GM19035 (cell line): ENCODE data around the gene SCML1.
"Not testable (repeated sequence)": the region's sequence is repeated elsewhere in the genome, so short reads cannot be mapped to it uniquely, and the experiment has no call there.

Source experiments
- ATAC-seq: cut with Tn5 transposase; IDR thresholded peaks from one replicate; pipeline ENCODE4 v1.9.1; 2021; ENCODE audit not compliant: unreplicated experiment

SCML1 gene

DNA sequence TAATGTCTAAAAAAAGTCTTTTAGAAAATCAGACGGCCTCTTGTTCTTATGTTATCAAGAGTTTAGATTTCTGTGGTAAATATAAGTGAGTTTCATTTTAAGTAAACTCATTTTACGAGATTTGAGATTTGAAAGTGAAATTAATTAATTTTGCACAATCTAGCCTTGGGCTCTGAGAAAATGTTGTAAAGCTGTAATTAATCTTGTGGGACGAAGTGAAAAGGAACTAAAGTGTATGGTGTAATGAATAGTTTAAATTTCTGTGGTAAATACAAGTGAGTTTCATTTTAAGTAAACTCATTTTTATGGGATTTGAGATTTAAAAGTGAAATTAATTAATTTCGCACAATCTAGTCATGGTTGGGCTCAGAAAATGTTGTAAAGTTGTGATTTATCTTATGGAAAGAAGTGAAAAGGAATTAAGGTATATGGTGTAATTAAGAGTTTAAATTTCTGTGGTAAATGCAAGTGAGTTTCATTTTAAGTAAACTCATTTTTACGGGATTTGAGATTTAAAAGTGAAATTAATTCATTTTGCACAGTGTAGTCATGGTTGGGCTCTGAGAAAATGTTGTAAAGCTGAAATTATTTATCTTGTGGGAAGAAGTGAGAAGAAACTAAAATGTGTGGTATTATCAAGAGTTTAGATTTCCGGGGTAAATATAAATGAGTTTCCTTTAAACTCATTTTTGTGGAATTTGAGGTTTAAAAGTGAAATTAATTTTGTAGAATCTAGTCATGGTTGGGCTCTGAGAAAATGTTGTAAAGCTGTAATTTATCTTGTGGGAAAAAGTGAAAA, 1.6 kb downstream of the SCML1 start:
- ATAC-seq, result no peak

GRCh38 chrX:17740137-17741122, 3.1 kb downstream of the SCML1 start:
- ATAC-seq, result no peak

DNA sequence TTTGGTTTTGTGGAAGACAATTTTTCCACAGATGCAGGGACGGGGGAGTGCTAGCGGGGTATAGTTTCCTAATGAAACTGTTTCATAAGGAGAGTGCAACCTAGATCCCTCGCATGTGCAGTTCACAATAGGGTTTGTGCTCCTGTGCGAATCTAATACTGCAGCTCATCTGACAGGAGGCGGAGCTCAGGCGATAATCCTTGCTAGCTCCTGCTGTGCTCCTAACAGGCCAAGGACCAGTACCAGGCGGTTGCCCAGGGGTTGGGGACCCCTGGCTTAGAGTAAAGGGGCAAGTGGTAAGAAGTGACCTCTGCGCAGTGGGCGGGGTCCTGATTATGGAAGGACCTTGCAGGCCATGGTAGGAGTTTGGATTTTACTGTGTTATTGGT, 3.8 kb downstream of the SCML1 start:
- no peak for ATAC-seq

DNA sequence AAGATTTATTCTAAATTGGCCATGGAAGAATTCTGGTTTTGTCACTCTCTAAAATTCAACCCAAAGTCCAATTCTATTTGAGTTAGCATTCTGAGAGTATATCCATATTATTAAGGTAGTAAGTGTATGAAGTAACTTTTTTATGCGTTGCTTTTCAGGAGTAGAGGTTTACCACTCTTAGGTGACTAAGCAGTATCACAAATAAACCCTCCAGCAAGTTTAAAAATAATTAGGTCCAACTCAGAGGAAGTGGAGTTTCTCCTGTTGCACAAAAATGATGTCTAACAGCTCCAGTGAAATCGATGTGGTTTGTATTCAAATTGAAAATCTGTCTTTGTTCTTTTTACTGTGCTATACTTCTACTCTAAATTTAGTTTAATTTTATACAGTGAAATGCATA, 6.6 kb downstream of the SCML1 start:
- ATAC-seq, result no peak

GRCh38 chrX:17744896-17745523, 7.7 kb downstream of the SCML1 start:
- ATAC-seq, result no peak

GRCh38 chrX:17747692-17748091, 10.4 kb downstream of the SCML1 start:
- ATAC-seq, result no peak

- no peak for ATAC-seq
Measured at GRCh38 chrX:17748684-17749083, 11.4 kb downstream of the SCML1 start.

DNA sequence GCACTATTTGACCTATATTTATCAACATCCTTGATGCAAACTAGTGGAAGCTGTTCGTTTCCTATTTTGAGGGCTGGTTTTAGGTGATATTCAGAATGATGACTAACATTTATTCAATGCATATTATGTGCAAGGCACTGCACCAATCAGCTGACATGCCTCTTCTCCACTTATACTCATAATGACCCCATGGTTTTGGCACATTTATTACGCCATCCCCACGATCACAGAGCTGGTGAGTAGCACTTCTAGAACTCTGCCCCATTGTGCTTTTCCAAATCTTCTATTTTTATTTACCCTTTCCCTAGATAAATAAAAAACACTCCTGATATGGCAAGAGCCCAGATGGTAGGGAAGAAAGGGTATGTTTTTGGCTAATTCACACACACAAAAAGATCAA, 13.1 kb downstream of the SCML1 start:
- ATAC-seq, result no peak

- peak; percentile 68 for ATAC-seq
Measured at GRCh38 chrX:17758382-17758781, 21.1 kb downstream of the SCML1 start.

DNA sequence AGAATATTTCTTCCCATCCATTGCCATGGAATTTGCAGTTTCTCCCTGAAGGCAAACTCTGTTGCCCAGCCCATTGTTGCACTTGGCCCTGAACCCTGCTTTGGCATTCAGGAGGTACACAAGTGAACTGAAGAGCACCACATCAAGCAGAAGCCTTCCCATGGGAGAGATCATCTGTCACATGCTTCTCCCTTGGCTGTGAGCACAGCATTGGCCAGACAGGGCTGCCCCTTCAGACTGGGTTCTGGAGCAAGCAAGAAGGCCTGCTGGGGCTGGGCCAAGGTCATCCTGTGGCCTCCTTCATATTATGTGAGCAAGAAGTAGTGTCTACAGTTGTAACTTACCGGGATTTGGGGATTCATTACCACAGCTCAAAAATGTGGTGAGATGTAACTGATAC, 22.7 kb downstream of the SCML1 start:
- no peak for ATAC-seq

GRCh38 chrX:17767734-17768133, 30.4 kb downstream of the SCML1 start:
- no peak for ATAC-seq

- no peak for ATAC-seq
Measured at GRCh38 chrX:17768997-17769396, 31.7 kb downstream of the SCML1 start.

- no peak for ATAC-seq
Measured at GRCh38 chrX:17769701-17770269, 32.5 kb downstream of the SCML1 start.

- ATAC-seq, result no peak
Measured at GRCh38 chrX:17773221-17773876, 36.1 kb downstream of the SCML1 start.

DNA sequence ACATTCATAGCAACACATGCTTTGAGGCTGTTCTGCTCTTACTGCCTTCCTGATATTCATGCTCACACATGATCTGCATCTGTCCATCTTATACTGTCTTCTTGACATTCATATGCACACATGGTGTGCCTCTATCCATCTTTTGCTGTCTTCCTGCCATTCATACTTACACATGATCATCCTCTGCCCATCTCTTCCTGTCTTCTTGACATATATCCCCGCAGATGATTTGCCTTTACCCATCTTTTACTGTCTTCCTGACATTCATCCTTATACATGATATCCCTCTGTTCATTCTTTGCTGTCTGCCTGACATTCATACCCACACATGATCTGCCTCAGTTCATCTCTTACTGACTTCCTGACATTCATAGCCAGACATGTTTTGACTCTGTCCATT, 36.8 kb downstream of the SCML1 start:
- ATAC-seq, result no peak

GRCh38 chrX:17778997-17779396, 41.7 kb downstream of the SCML1 start:
- no peak for ATAC-seq

DNA sequence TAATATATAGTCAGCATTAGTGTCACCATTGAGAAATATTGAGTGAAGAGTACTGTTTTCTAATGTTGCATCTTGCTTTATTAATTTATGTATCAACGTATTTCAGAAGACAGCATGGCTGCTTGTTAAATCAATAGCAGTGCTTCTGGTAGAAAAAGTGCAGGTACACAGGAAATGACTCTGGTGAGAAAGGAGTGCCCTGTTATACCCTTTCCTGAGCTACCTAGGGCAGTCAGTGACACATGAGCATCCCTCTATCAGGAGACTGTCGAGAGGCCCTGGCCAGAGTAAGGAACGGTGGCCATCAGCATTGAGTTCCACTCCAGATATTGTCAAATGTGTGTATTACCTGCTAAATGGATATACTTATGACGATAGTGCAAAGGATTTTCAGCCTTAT, 42.1 kb downstream of the SCML1 start:
- ATAC-seq, result no peak

DNA sequence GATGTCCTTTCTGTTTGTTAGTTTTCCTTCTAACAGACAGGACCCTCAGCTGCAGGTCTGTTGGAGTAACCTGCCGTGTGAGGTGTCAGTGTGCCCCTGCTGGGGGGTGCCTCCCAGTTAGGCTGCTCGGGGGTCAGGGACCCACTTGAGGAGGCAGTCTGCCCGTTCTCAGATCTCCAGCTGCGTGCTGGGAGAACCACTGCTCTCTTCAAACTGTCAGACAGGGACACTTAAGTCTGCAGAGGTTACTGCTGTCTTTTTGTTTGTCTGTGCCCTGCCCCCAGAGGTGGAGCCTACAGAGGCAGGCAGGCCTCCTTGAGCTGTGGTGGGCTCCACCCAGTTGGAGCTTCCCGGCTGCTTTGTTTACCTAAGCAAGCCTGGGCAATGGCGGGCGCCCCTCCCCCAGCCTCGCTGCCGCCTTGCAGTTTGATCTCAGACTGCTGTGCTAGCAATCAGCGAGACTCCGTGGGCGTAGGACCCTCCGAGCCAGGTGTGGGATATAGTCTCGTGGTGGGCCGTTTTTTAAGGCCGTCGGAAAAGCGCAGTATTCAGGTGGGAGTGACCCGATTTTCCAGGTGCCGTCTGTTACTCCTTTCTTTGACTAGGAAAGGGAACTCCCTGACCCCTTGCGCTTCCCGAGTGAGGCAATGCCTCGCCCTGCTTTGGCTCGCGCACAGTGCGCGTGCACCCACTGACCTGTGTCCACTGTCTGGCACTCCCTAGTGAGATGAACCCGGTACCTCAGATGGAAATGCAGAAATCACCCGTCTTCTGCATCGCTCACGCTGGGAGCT, 49.5 kb downstream of the SCML1 start:
- ATAC-seq, result not testable (repeated sequence)

DNA sequence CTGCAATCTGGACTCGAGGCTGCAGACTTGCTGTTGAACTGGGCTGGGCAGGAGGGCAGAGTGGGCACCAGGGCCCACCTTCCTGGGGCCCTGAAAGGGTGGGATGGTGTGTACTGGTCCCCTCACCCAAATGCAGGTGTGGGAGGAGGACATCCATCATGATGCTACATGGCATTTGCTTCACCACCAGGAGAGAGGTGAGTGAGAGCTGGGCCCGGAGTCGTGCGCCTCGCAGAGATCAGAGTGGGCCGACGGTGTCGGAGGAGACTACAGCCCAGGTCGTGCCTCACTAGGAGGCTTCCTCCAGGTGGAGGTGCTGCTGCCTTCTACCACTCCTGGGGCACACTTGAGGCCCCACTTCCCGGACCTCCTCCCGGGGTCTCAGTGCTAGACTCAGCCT, 50.3 kb downstream of the SCML1 start:
- no peak for ATAC-seq

GRCh38 chrX:17788439-17788838, 51.1 kb downstream of the SCML1 start:
- no peak for ATAC-seq
